Endothelial cell of umbilical vein (primary cell): ENCODE data around the gene SLC5A1. TPM values are rescaled to one million over a fixed set of nuclear protein-coding genes. Genes with fewer than 3 reads are reported as not detected.

Experiments used
- BruUV-seq: library from RNA; stranded (reverse); fragments of 400-500 nt; replicated peaks from 2 replicates; lab custom pipeline; 2021; lab: Mats Ljungman, UMichigan
- CTCF ChIA-PET: fragments of 300-600, 350-600 bp; sonication (Branson Sonifier 250); formaldehyde crosslinking; loops from one replicate; lab custom pipeline; 2021; ENCODE audit warnings: antibody characterized with exemption, inconsistent platforms; lab: Charles Lee
- POLR2A ChIA-PET: fragments of 300-600, 350-600 bp; sonication (Branson Sonifier 250); formaldehyde crosslinking; loops from one replicate; lab custom pipeline; 2021; ENCODE audit warnings: antibody characterized with exemption, inconsistent platforms; lab: Charles Lee
- DNase-seq: peaks from one replicate; pipeline ENCODE4 v3.0.0-alpha.2; 2011; ENCODE audit warnings: low read depth, low spot score
- FAIRE-seq: peaks from 2 replicates; lab custom pipeline; 2011; peaks lifted over from hg19 to GRCh38; lab: Jason Lieb, UNC
- H2AFZ ChIP-seq: 2 replicates; pipeline ENCODE4 v1.6.0; 2012; ENCODE audit warnings: low read depth, low read length, control low read depth, inconsistent platforms
- H3K27ac ChIP-seq: 2 replicates; pipeline ENCODE4 v1.5.1; 2011; ENCODE audit warnings: low read depth, mild to moderate bottlenecking, control low read depth, low read length, moderate library complexity; ENCODE audit not compliant: insufficient read depth
- H3K27me3 ChIP-seq, 2 experiments: 2 replicates each; pipeline versions ENCODE4 v1.6.0 to v1.6.1; 2011; ENCODE audit warnings: low read length in 2 of 2, mixed read lengths in 1 of 2; ENCODE audit not compliant: control insufficient read depth in 2 of 2, insufficient read depth in 2 of 2
- H3K36me3 ChIP-seq, 2 experiments: 2 replicates in 1 of 2; 3 replicates in 1 of 2; pipeline ENCODE4 v1.5.1; 2011; ENCODE audit warnings: low read length in 2 of 2, mild to moderate bottlenecking in 1 of 2, moderate library complexity in 1 of 2; ENCODE audit not compliant: control insufficient read depth in 2 of 2, insufficient read depth in 2 of 2; ENCODE audit errors: extremely low read depth in 1 of 2
- H3K4me1 ChIP-seq: 3 replicates; pipeline ENCODE4 v1.5.1; 2011; ENCODE audit warnings: mild to moderate bottlenecking, low read length; ENCODE audit not compliant: control insufficient read depth, insufficient read depth; ENCODE audit errors: extremely low read depth
- H3K4me2 ChIP-seq: 2 replicates; pipeline ENCODE4 v1.6.1; 2011; ENCODE audit warnings: low read length, control low read depth, mixed read lengths; ENCODE audit not compliant: insufficient read depth
- H3K4me3 ChIP-seq, 3 experiments: fragments of 200-600 bp in 1 of 3; sonication (generic), shearing (Covaris generic) in 1 of 3; replicated peaks in 1 of 3; 2 replicates each; pipeline ENCODE4 v1.5.1; 2011 to 2016; ENCODE audit warnings: control low read depth in 3 of 3, low read length in 3 of 3, mild to moderate bottlenecking in 2 of 3, inconsistent platforms in 1 of 3, low read depth in 1 of 3, moderate library complexity in 1 of 3; ENCODE audit not compliant: insufficient read depth in 1 of 3
- H3K79me2 ChIP-seq: 2 replicates; pipeline ENCODE4 v1.6.0; 2012; ENCODE audit warnings: low read length, inconsistent platforms; ENCODE audit not compliant: control insufficient read depth, insufficient read depth
- H3K9ac ChIP-seq: replicated peaks from 2 replicates; pipeline ENCODE3; 2011; ENCODE audit warnings: low read length, control low read depth; ENCODE audit not compliant: insufficient read depth; ENCODE audit errors: extremely low read depth
- H3K9me1 ChIP-seq: replicated peaks from 3 replicates; pipeline ENCODE4 v1.6.0; 2011; ENCODE audit warnings: mild to moderate bottlenecking, low read length; ENCODE audit not compliant: control insufficient read depth, insufficient read depth; ENCODE audit errors: extremely low read depth
- H3K9me3 ChIP-seq: replicated peaks from 2 replicates; pipeline ENCODE4 v1.5.1; 2012; ENCODE audit warnings: low read length, inconsistent platforms; ENCODE audit not compliant: control insufficient read depth, insufficient read depth
- H4K20me1 ChIP-seq: replicated peaks from 2 replicates; pipeline ENCODE3; 2011; ENCODE audit warnings: mild to moderate bottlenecking, low read length; ENCODE audit not compliant: control insufficient read depth, insufficient read depth; ENCODE audit errors: extremely low read depth
- EZH2 ChIP-seq: IDR thresholded peaks from 2 replicates; pipeline ENCODE4 v1.6.1; 2012; ENCODE audit warnings: borderline replicate concordance, low read depth, mild to moderate bottlenecking, moderate library complexity, low read length, inconsistent platforms; ENCODE audit not compliant: severe bottlenecking
- GATA2 ChIP-seq: IDR thresholded peaks from 2 replicates; pipeline ENCODE4 v1.7.0; 2011; ENCODE audit warnings: low read depth, mild to moderate bottlenecking, moderate library complexity, mixed read lengths, low read length; ENCODE audit not compliant: insufficient read length, insufficient read depth
- JUN ChIP-seq: IDR thresholded peaks from 2 replicates; pipeline ENCODE4 v1.6.1; 2011; ENCODE audit warnings: borderline replicate concordance, low read depth; ENCODE audit not compliant: insufficient read length, insufficient read depth
- MAX ChIP-seq: IDR thresholded peaks from 2 replicates; pipeline ENCODE4 v1.6.1; 2011; ENCODE audit not compliant: insufficient read depth, insufficient read length
- MYC ChIP-seq: IDR thresholded peaks from one replicate; pipeline ENCODE4 v1.6.1; 2011; ENCODE audit warnings: mild to moderate bottlenecking, low read depth, low read length
- POLR2A ChIP-seq: IDR thresholded peaks from 2 replicates; pipeline ENCODE4 v1.6.1; 2012; ENCODE audit warnings: low read depth, mild to moderate bottlenecking, control low read depth, low read length
- POLR2AphosphoS5 ChIP-seq: IDR thresholded peaks from 2 replicates; pipeline ENCODE4 v1.6.1; 2012; ENCODE audit warnings: low read depth, mild to moderate bottlenecking, control low read depth, low read length, moderate library complexity; ENCODE audit not compliant: insufficient read depth
- dilution Hi-C: fragments of 300-500 bp; cut with MboI; formaldehyde crosslinking; loops from one replicate; pipeline ENCODE4 v1.15.0; 2019; ENCODE audit warnings: low sequenced_read_pairs; ENCODE audit not compliant: extremely low pct_ligation_motif_present
- intact Hi-C: fragments of 100-400 bp; cut with micrococcal nuclease; formaldehyde crosslinking; loops from one replicate; pipeline ENCODE4 v1.10.0; 2022
- polyA plus RNA-seq, 4 experiments: library from polyadenylated mRNA; depleted of rRNA in 3 of 4; stranded (reverse) in 3 of 4; unstranded in 1 of 4; fragments of >200 nt; gene quantifications; 2 replicates each; pipeline versions ENCODE4 v1.2.1 to v1.2.3, GENCODE V29; 2011 to 2012; ENCODE audit warnings: missing spikeins in 1 of 4
- total RNA-seq: library from RNA; stranded (reverse); gene quantifications from 2 replicates; pipeline ENCODE4 v1.2.3, GENCODE V29; 2021
- TF ChIP-seq, protein P1 (sequence below), 2 donors: IDR thresholded peaks; 1 replicate in 1 of 2; 2 replicates in 1 of 2; pipeline ENCODE4 v1.5.1; 2011; ENCODE audit warnings: low read length in 2 of 2, mild to moderate bottlenecking in 2 of 2, moderate library complexity in 2 of 2, control low read depth in 1 of 2, inconsistent platforms in 1 of 2, low read depth in 1 of 2; ENCODE audit not compliant: insufficient read depth in 1 of 2; ENCODE audit errors: extremely low read depth in 1 of 2

The SLC5A1 gene
- total and polyA plus RNA-seq, 2 donors (not counting 3 experiments of a cell fraction or from before 2014, with no cell fraction given): not detected

GRCh38 chr22:32088084-32088483 lies 45.0 kb downstream of the SLC5A1 start:
- BruUV-seq: no TSS peak

DNA sequence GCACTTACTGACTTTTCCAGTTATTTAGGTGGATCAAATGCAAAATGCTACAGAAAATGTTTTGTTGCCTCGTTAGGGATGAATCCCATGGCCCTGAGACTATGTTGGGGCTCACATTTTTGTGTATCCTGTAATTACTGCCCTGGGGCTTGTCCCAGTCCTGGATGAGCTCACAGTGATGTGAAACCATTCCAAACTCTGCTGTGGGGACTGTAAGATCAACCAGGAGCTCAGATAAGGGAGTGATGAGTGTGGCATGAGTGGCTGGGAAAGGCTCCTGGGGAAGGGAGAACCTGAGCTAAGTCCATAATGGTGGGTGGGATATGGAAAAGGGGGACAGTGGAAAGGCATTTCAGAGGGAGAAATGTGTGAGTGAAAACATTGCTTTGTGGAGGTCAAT lies 54.0 kb downstream of the SLC5A1 start:
- H3K9ac ChIP-seq: no peak overlapping the region
- H2AFZ ChIP-seq: no peak overlapping the region
- ChIA-PET CTCF (no interaction called here), POLR2A (no interaction called here)
- H3K4me3 ChIP-seq: no peak overlapping the region
- H3K27me3 ChIP-seq: peaks cover 5 to 7% of the 10 kb centered on the region in 2 experiments
- no peaks in the 10 kb centered on the region for H3K9me3 ChIP-seq
- no peak overlapping the region for H3K27ac ChIP-seq
- no peak for DNase-seq
- dilution Hi-C loops (no loop called here), intact Hi-C loops (no loop called here)
- no peak overlapping the region for H3K4me2 ChIP-seq
- peaks cover 2% of the 10 kb centered on the region for H4K20me1 ChIP-seq
- no peaks in the 10 kb centered on the region for H3K9me1 ChIP-seq
- no peaks in the 10 kb centered on the region for H3K79me2 ChIP-seq
- TF ChIP-seq, protein P1, sequence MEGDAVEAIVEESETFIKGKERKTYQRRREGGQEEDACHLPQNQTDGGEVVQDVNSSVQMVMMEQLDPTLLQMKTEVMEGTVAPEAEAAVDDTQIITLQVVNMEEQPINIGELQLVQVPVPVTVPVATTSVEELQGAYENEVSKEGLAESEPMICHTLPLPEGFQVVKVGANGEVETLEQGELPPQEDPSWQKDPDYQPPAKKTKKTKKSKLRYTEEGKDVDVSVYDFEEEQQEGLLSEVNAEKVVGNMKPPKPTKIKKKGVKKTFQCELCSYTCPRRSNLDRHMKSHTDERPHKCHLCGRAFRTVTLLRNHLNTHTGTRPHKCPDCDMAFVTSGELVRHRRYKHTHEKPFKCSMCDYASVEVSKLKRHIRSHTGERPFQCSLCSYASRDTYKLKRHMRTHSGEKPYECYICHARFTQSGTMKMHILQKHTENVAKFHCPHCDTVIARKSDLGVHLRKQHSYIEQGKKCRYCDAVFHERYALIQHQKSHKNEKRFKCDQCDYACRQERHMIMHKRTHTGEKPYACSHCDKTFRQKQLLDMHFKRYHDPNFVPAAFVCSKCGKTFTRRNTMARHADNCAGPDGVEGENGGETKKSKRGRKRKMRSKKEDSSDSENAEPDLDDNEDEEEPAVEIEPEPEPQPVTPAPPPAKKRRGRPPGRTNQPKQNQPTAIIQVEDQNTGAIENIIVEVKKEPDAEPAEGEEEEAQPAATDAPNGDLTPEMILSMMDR (IDR thresholded peaks at IDR 0.05; ENCODE audit: extremely low read depth in 1 of 2, insufficient read depth in 1 of 2, low read depth in 1 of 2, low read length in 2 of 2): no peak
- TF ChIP-seq GATA2: no peak
- no peak for FAIRE-seq
- no TSS peak for BruUV-seq
- H3K36me3 ChIP-seq: no peaks in the 10 kb centered on the region
- no peaks in the 10 kb centered on the region for H3K4me1 ChIP-seq

More at GRCh38 chr22:32088084-32088483, 45.0 kb downstream of the SLC5A1 start:
- CTCF ChIA-PET: no interaction called here
- TF ChIP-seq MYC: no peak
- no peak for TF ChIP-seq GATA2
- no peak for TF ChIP-seq POLR2AphosphoS5
- TF ChIP-seq MAX: no peak
- no peak for TF ChIP-seq EZH2
- TF ChIP-seq JUN: no peak
- no peak for TF ChIP-seq POLR2A
- H3K27me3 ChIP-seq: peaks cover 2 to 7% of the 10 kb centered on the region in 2 experiments
- H3K9me3 ChIP-seq: no peaks in the 10 kb centered on the region
- H3K9ac ChIP-seq: no peak overlapping the region
- H3K79me2 ChIP-seq: no peaks in the 10 kb centered on the region
- H2AFZ ChIP-seq: no peak overlapping the region
- H3K9me1 ChIP-seq: no peaks in the 10 kb centered on the region
- POLR2A ChIA-PET: no interaction called here
- DNase-seq: no peak
- no peak overlapping the region for H3K4me2 ChIP-seq
- dilution Hi-C loops (no loop called here), intact Hi-C loops (no loop called here)
- no peaks in the 10 kb centered on the region for H3K4me1 ChIP-seq
- H3K27ac ChIP-seq: no peak overlapping the region
- FAIRE-seq: no peak
- no peaks in the 10 kb centered on the region for H3K36me3 ChIP-seq
- no peak overlapping the region for H3K4me3 ChIP-seq
- H4K20me1 ChIP-seq: no peaks in the 10 kb centered on the region
